Gastrocnemius medialis (tissue), 4 donors: Measurements from ENCODE around the gene PLSCR3.

Source experiments
- POLR2A ChIP-seq, 2 donors: fragments of 450-650 bp; IDR thresholded peaks; one replicate each; pipeline ENCODE4 v1.6.1; 2017; ENCODE audit warnings: antibody characterized with exemption in 2 of 2, mild to moderate bottlenecking in 2 of 2, moderate library complexity in 2 of 2
- TF ChIP-seq, protein P1 (sequence below), 5 experiments: fragments of 450-650 bp in 3 of 5; fragments of 200-600 bp in 2 of 5; sonication (generic) in 2 of 5; IDR thresholded peaks in 4 of 5; conservative IDR thresholded peaks in 1 of 5; 1 replicate in 4 of 5; 2 replicates in 1 of 5; pipeline ENCODE4 v1.5.1; 2016 to 2019; ENCODE audit warnings: antibody characterized with exemption in 5 of 5, mild to moderate bottlenecking in 3 of 5, moderate library complexity in 3 of 5

DNA sequence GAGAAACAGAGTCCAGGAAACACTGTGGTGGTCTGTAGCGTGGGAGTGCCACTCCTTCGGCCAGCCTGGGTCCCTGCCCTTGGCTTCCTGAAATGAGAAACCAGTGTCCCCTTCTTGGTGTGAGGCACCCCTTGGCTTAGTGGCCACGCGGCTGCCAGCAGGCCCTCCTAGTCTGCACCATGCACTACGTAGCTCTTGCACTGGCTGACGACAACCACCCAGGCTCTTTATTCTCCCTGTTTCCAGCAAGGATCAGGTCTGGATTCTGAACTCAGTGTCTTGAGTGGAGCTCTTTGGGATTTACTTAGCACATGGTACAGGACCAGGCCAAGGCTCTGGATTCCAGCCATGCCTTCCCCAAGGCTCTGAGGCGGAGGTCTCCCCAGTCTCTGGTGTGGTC lies 33.2 kb upstream of the PLSCR3 start:
- TF ChIP-seq, protein P1, sequence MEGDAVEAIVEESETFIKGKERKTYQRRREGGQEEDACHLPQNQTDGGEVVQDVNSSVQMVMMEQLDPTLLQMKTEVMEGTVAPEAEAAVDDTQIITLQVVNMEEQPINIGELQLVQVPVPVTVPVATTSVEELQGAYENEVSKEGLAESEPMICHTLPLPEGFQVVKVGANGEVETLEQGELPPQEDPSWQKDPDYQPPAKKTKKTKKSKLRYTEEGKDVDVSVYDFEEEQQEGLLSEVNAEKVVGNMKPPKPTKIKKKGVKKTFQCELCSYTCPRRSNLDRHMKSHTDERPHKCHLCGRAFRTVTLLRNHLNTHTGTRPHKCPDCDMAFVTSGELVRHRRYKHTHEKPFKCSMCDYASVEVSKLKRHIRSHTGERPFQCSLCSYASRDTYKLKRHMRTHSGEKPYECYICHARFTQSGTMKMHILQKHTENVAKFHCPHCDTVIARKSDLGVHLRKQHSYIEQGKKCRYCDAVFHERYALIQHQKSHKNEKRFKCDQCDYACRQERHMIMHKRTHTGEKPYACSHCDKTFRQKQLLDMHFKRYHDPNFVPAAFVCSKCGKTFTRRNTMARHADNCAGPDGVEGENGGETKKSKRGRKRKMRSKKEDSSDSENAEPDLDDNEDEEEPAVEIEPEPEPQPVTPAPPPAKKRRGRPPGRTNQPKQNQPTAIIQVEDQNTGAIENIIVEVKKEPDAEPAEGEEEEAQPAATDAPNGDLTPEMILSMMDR (IDR thresholded peaks at IDR 0.05 in 4 of 5, conservative IDR thresholded peaks at IDR 0.05 in 1 of 5) = no peak
- TF ChIP-seq POLR2A (IDR thresholded peaks at IDR 0.05) = no peak
